SK-N-SH treated with all-trans-retinoic acid at 6 μM for 48 hours (cell line): Measurements from ENCODE around the gene SKI.

Experiments used
- ATAC-seq: fragments of 200-7000 bp; cut with Tn5 transposase; 3 replicates; pipeline ENCODE4 v1.9.1; 2020; ENCODE audit warnings: mild to moderate bottlenecking, moderate library complexity
- ARNTL ChIP-seq: fragments of 450-650 bp; formaldehyde crosslinking; IDR thresholded peaks from 2 replicates; pipeline ENCODE4 v1.5.0; 2020; ENCODE audit warnings: low read depth, mild to moderate bottlenecking, moderate library complexity, borderline replicate concordance
- BACH2 ChIP-seq: fragments of 250-450 bp; sonication (Bioruptor Pico); IDR thresholded peaks from 2 replicates; pipeline ENCODE4 v1.9.0; 2021; ENCODE audit warnings: mild to moderate bottlenecking, borderline replicate concordance
- CSDC2 ChIP-seq: fragments of 250-450 bp; sonication (Bioruptor Pico); IDR thresholded peaks from 2 replicates; pipeline ENCODE4 v1.5.0; 2020; ENCODE audit warnings: mild to moderate bottlenecking, moderate library complexity
- ESRRG ChIP-seq: fragments of 250-450 bp; sonication (Bioruptor Pico); IDR thresholded peaks from 2 replicates; pipeline ENCODE4 v1.6.1; 2021; ENCODE audit warnings: mild to moderate bottlenecking
- ISL1 ChIP-seq: fragments of 250-450 bp; sonication (Bioruptor Pico); IDR thresholded peaks from 2 replicates; pipeline ENCODE4 v2.1.2; 2022; ENCODE audit warnings: mild to moderate bottlenecking, moderate library complexity
- OSR1 ChIP-seq: fragments of 250-450 bp; sonication (Bioruptor Pico); IDR thresholded peaks from 2 replicates; pipeline ENCODE4 v1.8.0; 2022; ENCODE audit warnings: moderate library complexity, mild to moderate bottlenecking, inconsistent platforms
- PATZ1 ChIP-seq: fragments of 250-450 bp; sonication (Bioruptor Pico); IDR thresholded peaks from 2 replicates; pipeline ENCODE4 v1.8.0; 2020; ENCODE audit warnings: mild to moderate bottlenecking, moderate library complexity, borderline replicate concordance
- POU6F1 ChIP-seq: fragments of 250-450 bp; sonication (Bioruptor Pico); IDR thresholded peaks from 2 replicates; pipeline ENCODE4 v1.8.0; 2021; ENCODE audit warnings: low read depth, mild to moderate bottlenecking, moderate library complexity, borderline replicate concordance
- PPARA ChIP-seq: fragments of 250-450 bp; sonication (Bioruptor Pico); IDR thresholded peaks from 2 replicates; pipeline ENCODE4 v1.5.0; 2020; ENCODE audit warnings: mild to moderate bottlenecking, borderline replicate concordance
- RARB ChIP-seq: fragments of 250-450 bp; sonication (Bioruptor Pico); IDR thresholded peaks from 2 replicates; pipeline ENCODE4 v1.8.0; 2021; ENCODE audit warnings: mild to moderate bottlenecking, moderate library complexity
- SNAI2 ChIP-seq: fragments of 250-450 bp; sonication (Bioruptor Pico); IDR thresholded peaks from 2 replicates; pipeline ENCODE4 v1.5.0; 2020; ENCODE audit warnings: mild to moderate bottlenecking, moderate library complexity
- TCF4 ChIP-seq: fragments of 250-450 bp; sonication (Bioruptor Pico); IDR thresholded peaks from 2 replicates; pipeline ENCODE4 v1.8.0; 2021; ENCODE audit warnings: mild to moderate bottlenecking, moderate library complexity, borderline replicate concordance
- TOX ChIP-seq: fragments of 250-450 bp; sonication (Bioruptor Pico); IDR thresholded peaks from 2 replicates; pipeline ENCODE4 v1.8.0; 2021; ENCODE audit warnings: mild to moderate bottlenecking, moderate library complexity, borderline replicate concordance
- ZC3H10 ChIP-seq: fragments of 250-450 bp; sonication (Bioruptor Pico); IDR thresholded peaks from 2 replicates; pipeline ENCODE4 v1.5.1; 2021; ENCODE audit warnings: mild to moderate bottlenecking, moderate library complexity
- ZFP3 ChIP-seq: fragments of 250-450 bp; sonication (Bioruptor Pico); IDR thresholded peaks from 2 replicates; pipeline ENCODE4 v1.5.0; 2020; ENCODE audit warnings: mild to moderate bottlenecking, moderate library complexity
- ZFP30 ChIP-seq: fragments of 450-650 bp; formaldehyde crosslinking; IDR thresholded peaks from 2 replicates; pipeline ENCODE4 v1.5.0; 2022; ENCODE audit warnings: mild to moderate bottlenecking, moderate library complexity
- ZNF70 ChIP-seq: fragments of 450-650 bp; formaldehyde crosslinking; IDR thresholded peaks from 2 replicates; pipeline ENCODE4 v1.5.0; 2020; ENCODE audit warnings: mild to moderate bottlenecking, moderate library complexity
- ZNF8 ChIP-seq: fragments of 450-650 bp; formaldehyde crosslinking; IDR thresholded peaks from 2 replicates; pipeline ENCODE4 v1.5.0; 2020; ENCODE audit warnings: mild to moderate bottlenecking, moderate library complexity
- TF ChIP-seq, protein P1 (sequence below): fragments of 250-450 bp; sonication (Bioruptor Pico); IDR thresholded peaks from 2 replicates; pipeline ENCODE4 v1.5.1; 2021; ENCODE audit warnings: mild to moderate bottlenecking, moderate library complexity
- TF ChIP-seq, protein P2 (sequence below): fragments of 250-450 bp; sonication (Bioruptor Pico); IDR thresholded peaks from 2 replicates; pipeline ENCODE4 v1.5.0; 2020; ENCODE audit warnings: mild to moderate bottlenecking, moderate library complexity
- TF ChIP-seq, protein P3 (sequence below): fragments of 250-450 bp; sonication (Bioruptor Pico); IDR thresholded peaks from 2 replicates; pipeline ENCODE4 v1.5.1; 2020; ENCODE audit warnings: low read depth, mild to moderate bottlenecking, moderate library complexity

SKI gene

DNA sequence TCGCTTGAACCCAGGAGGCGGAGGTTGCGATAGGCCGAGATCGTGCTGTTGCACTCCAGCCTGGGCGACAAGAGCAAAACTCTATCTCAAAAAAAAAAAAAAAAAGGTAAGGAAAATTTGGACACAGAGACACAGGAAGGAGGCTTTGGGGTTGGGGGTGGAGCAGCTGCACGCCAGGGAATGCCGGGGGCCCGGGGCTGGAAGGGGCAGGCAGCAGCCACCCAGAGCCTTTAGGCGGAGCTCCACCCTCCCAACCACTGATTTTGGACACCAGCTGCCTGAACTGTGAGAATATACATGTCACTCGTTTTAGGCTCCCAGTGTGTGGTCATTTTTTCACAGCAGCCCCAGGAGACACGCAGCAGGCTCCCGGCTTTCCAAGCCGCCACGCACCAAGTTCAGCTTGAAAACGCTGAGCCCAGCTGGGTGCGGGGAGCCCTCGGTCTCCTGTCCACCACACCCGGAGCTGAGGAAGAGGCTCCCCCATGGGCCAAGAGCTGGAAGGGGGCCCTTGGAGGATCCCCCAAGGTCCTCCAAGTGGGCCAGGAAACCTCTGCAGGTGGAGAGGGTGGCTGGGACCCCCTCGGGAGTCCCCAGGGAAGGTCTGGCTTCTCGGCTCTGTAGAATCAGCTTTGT lies 27.7 kb upstream of the SKI start:
- TF ChIP-seq BACH2 = no peak
- no peak for TF ChIP-seq ZC3H10 (CRISPR knock-in tag)
- no peak for TF ChIP-seq POU6F1 (CRISPR knock-in tag)
- TF ChIP-seq ZNF70 = no peak
- TF ChIP-seq PATZ1 (CRISPR knock-in tag) = no peak
- TF ChIP-seq SNAI2 = no peak
- ATAC-seq = no peak

GRCh38 chr1:2201062-2201461 lies 27.1 kb upstream of the SKI start:
- TF ChIP-seq OSR1 (no peak), ZNF8 (CRISPR knock-in tag) (no peak), TCF4 (CRISPR knock-in tag) (no peak), POU6F1 (CRISPR knock-in tag) (no peak), ZFP30 (no peak), ESRRG (CRISPR knock-in tag) (no peak), ISL1 (CRISPR knock-in tag) (no peak), PPARA (CRISPR knock-in tag) (no peak), ZFP3 (no peak), TOX (CRISPR knock-in tag) (no peak), ZNF70 (no peak), ARNTL (CRISPR knock-in tag) (no peak), RARB (no peak), CSDC2 (CRISPR knock-in tag) (no peak), BACH2 (no peak), SNAI2 (no peak)
- TF ChIP-seq, protein P1, sequence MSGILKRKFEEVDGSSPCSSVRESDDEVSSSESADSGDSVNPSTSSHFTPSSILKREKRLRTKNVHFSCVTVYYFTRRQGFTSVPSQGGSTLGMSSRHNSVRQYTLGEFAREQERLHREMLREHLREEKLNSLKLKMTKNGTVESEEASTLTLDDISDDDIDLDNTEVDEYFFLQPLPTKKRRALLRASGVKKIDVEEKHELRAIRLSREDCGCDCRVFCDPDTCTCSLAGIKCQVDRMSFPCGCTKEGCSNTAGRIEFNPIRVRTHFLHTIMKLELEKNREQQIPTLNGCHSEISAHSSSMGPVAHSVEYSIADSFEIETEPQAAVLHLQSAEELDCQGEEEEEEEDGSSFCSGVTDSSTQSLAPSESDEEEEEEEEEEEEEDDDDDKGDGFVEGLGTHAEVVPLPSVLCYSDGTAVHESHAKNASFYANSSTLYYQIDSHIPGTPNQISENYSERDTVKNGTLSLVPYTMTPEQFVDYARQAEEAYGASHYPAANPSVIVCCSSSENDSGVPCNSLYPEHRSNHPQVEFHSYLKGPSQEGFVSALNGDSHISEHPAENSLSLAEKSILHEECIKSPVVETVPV (CRISPR knock-in tag) = no peak
- TF ChIP-seq, protein P2, sequence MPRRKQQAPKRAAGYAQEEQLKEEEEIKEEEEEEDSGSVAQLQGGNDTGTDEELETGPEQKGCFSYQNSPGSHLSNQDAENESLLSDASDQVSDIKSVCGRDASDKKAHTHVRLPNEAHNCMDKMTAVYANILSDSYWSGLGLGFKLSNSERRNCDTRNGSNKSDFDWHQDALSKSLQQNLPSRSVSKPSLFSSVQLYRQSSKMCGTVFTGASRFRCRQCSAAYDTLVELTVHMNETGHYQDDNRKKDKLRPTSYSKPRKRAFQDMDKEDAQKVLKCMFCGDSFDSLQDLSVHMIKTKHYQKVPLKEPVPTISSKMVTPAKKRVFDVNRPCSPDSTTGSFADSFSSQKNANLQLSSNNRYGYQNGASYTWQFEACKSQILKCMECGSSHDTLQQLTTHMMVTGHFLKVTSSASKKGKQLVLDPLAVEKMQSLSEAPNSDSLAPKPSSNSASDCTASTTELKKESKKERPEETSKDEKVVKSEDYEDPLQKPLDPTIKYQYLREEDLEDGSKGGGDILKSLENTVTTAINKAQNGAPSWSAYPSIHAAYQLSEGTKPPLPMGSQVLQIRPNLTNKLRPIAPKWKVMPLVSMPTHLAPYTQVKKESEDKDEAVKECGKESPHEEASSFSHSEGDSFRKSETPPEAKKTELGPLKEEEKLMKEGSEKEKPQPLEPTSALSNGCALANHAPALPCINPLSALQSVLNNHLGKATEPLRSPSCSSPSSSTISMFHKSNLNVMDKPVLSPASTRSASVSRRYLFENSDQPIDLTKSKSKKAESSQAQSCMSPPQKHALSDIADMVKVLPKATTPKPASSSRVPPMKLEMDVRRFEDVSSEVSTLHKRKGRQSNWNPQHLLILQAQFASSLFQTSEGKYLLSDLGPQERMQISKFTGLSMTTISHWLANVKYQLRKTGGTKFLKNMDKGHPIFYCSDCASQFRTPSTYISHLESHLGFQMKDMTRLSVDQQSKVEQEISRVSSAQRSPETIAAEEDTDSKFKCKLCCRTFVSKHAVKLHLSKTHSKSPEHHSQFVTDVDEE (CRISPR knock-in tag) = no peak
- TF ChIP-seq, protein P3, sequence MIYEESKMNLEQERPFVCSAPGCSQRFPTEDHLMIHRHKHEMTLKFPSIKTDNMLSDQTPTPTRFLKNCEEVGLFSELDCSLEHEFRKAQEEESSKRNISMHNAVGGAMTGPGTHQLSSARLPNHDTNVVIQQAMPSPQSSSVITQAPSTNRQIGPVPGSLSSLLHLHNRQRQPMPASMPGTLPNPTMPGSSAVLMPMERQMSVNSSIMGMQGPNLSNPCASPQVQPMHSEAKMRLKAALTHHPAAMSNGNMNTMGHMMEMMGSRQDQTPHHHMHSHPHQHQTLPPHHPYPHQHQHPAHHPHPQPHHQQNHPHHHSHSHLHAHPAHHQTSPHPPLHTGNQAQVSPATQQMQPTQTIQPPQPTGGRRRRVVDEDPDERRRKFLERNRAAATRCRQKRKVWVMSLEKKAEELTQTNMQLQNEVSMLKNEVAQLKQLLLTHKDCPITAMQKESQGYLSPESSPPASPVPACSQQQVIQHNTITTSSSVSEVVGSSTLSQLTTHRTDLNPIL = no peak
- TF ChIP-seq, all 23 proteins: peak for 0
- ATAC-seq = no peak
